B cell (primary cell): Measurements from ENCODE around the gene DOHH. TPM values are rescaled to one million over a fixed set of nuclear protein-coding genes. Genes with fewer than 3 reads are reported as not detected.

Experiments
- ATAC-seq: fragments of 200-7000 bp; cut with Tn5 transposase; one replicate; pipeline ENCODE4 v1.10.0; 2021; ENCODE audit warnings: low read depth, mild to moderate bottlenecking, moderate number of reproducible peaks, moderate library complexity
- CTCF ChIA-PET: fragments of 350-600 bp; sonication (Branson Sonifier 250); formaldehyde crosslinking; loops from one replicate; lab custom pipeline; 2021; ENCODE audit warnings: antibody characterized with exemption, inconsistent platforms; lab: Charles Lee
- POLR2A ChIA-PET: fragments of 350-600 bp; sonication (Branson Sonifier 250); formaldehyde crosslinking; loops from one replicate; lab custom pipeline; 2021; ENCODE audit warnings: antibody characterized with exemption; lab: Charles Lee
- DNase-seq: peaks from one replicate; pipeline ENCODE4 v3.0.0; 2013
- H2AFZ ChIP-seq: 2 replicates; pipeline ENCODE4 v1.6.1; 2012; ENCODE audit warnings: mild to moderate bottlenecking, low read depth, low read length; ENCODE audit not compliant: insufficient read depth, poor library complexity, severe bottlenecking
- H3K27ac ChIP-seq, 2 donors: 1 replicate in 1 of 2; 2 replicates in 1 of 2; pipeline ENCODE4 v1.5.1; 2012 to 2013; ENCODE audit warnings: low read length in 2 of 2, mild to moderate bottlenecking in 2 of 2, moderate library complexity in 1 of 2
- H3K27me3 ChIP-seq, 4 experiments: fragments of 200-600 bp in 1 of 4; sonication (generic) in 1 of 4; replicated peaks in 1 of 4; 1 replicate in 2 of 4; 2 replicates in 2 of 4; pipeline versions ENCODE4 v1.6.1 to v1.7.0; 2013 to 2016; ENCODE audit warnings: low read length in 3 of 4, mild to moderate bottlenecking in 2 of 4, mixed read lengths in 1 of 4, moderate library complexity in 1 of 4; ENCODE audit not compliant: insufficient read depth in 4 of 4, control insufficient read depth in 3 of 4; ENCODE audit errors: control extremely low read depth in 1 of 4
- H3K36me3 ChIP-seq, 2 experiments: replicated peaks in 1 of 2; 1 replicate in 1 of 2; 2 replicates in 1 of 2; pipeline versions ENCODE4 v1.6.1 to v1.7.1; 2013; ENCODE audit warnings: low read length in 1 of 2; ENCODE audit not compliant: insufficient read depth in 2 of 2, control insufficient read depth in 1 of 2; ENCODE audit errors: control extremely low read depth in 1 of 2, extremely low read depth in 1 of 2
- H3K4me1 ChIP-seq, 2 donors: fragments of 200-600 bp in 1 of 2; sonication (generic) in 1 of 2; 1 replicate in 1 of 2; 2 replicates in 1 of 2; pipeline versions ENCODE4 v1.5.1 to v1.6.1; 2013 to 2017; ENCODE audit warnings: low read length in 2 of 2; ENCODE audit not compliant: control insufficient read depth in 2 of 2, insufficient read depth in 2 of 2
- H3K4me2 ChIP-seq: replicated peaks from 2 replicates; pipeline ENCODE3; 2012; ENCODE audit warnings: mild to moderate bottlenecking, low read depth, low read length; ENCODE audit not compliant: poor library complexity, severe bottlenecking
- H3K4me3 ChIP-seq, 5 experiments: fragments of 200-600 bp in 1 of 5; sonication (generic) in 1 of 5; 1 replicate in 3 of 5; 2 replicates in 2 of 5; pipeline versions ENCODE4 v1.5.1 to v1.7.0; 2011 to 2016; ENCODE audit warnings: low read length in 4 of 5, mild to moderate bottlenecking in 4 of 5, low read depth in 2 of 5, control low read depth in 1 of 5, moderate library complexity in 1 of 5; ENCODE audit not compliant: insufficient read depth in 1 of 5; ENCODE audit errors: control extremely low read depth in 1 of 5, extremely low read depth in 1 of 5
- H3K79me2 ChIP-seq: fragments of 200-600 bp; sonication (generic); one replicate; pipeline ENCODE4 v1.6.0; 2016; ENCODE audit warnings: low read length; ENCODE audit not compliant: control insufficient read depth, insufficient read depth
- H3K9ac ChIP-seq: fragments of 200-600 bp; sonication (generic); 2 replicates; pipeline ENCODE4 v1.6.1; 2017; ENCODE audit warnings: mild to moderate bottlenecking, low read length, moderate library complexity
- H3K9me3 ChIP-seq, 3 donors: one replicate each; pipeline versions ENCODE4 v1.6.1 to v1.7.1; 2013; ENCODE audit warnings: low read length in 2 of 3; ENCODE audit not compliant: control insufficient read depth in 2 of 3, insufficient read depth in 1 of 3; ENCODE audit errors: control extremely low read depth in 1 of 3
- H4K20me1 ChIP-seq: 2 replicates; pipeline ENCODE4 v1.6.0; 2012; ENCODE audit warnings: mild to moderate bottlenecking, low read length; ENCODE audit not compliant: insufficient read depth, control insufficient read depth, poor library complexity, severe bottlenecking
- H3K27ac Mint-ChIP-seq: one replicate; pipeline ENCODE4 v1.8.0; 2021; ENCODE audit warnings: mixed read lengths
- H3K27me3 Mint-ChIP-seq: one replicate; pipeline ENCODE4 v1.8.0; 2021; ENCODE audit warnings: mixed read lengths
- H3K4me1 Mint-ChIP-seq: one replicate; pipeline ENCODE4 v1.8.0; 2021; ENCODE audit warnings: mixed read lengths
- H3K4me3 Mint-ChIP-seq: one replicate; pipeline ENCODE4 v1.8.0; 2021; ENCODE audit warnings: mixed read lengths
- H3K9me3 Mint-ChIP-seq: one replicate; pipeline ENCODE4 v1.8.0; 2022; ENCODE audit warnings: mixed read lengths; ENCODE audit not compliant: insufficient read depth
- CTCF ChIP-seq: fragments of 200-600 bp; IDR thresholded peaks from one replicate; pipeline ENCODE4 v1.8.0; 2022; ENCODE audit warnings: antibody characterized with exemption, mild to moderate bottlenecking
- EZH2 ChIP-seq: IDR thresholded peaks from 2 replicates; pipeline ENCODE4 v1.6.1; 2012; ENCODE audit warnings: borderline replicate concordance, low read depth, mild to moderate bottlenecking, moderate library complexity, low read length; ENCODE audit not compliant: insufficient read depth, poor library complexity, severe bottlenecking
- WGBS: methylation state at CpG from one replicate; pipeline ENCODE4 v1.1.5; 2013; ENCODE audit warnings: missing lambda C conversion rate; ENCODE audit not compliant: insufficient coverage; 5-methylcytosine and 5-hydroxymethylcytosine counted together
- intact Hi-C: fragments of 100-400 bp; cut with micrococcal nuclease; formaldehyde crosslinking; loops from one replicate; pipeline ENCODE4 v1.10.0; 2022
- polyA plus RNA-seq: library from polyadenylated mRNA; depleted of rRNA; stranded (reverse); fragments of >200 nt; gene quantifications from 2 replicates; pipeline ENCODE4 v1.2.3, GENCODE V29; 2012
- total RNA-seq, 2 donors: library from RNA; stranded (reverse); fragments of 120-200 nt in 1 of 2; gene quantifications; 1 replicate in 1 of 2; 2 replicates in 1 of 2; pipeline versions ENCODE4 v1.2.3 to v1.2.4, GENCODE V29; 2013 to 2022

The DOHH gene
- total and polyA plus RNA-seq, 2 donors (not counting 1 experiment from before 2014, with no cell fraction given) = 6.6 to 8.6 TPM

GRCh38 chr19:3544058-3544376, 43.5 kb upstream of the DOHH start:
- intact Hi-C loops = no loop called here
- TF ChIP-seq EZH2 = no peak
- TF ChIP-seq CTCF = no peak
- no peak overlapping the region for H3K9ac ChIP-seq
- CTCF ChIA-PET = interaction anchor here (1.2 to 3.6 kb wide), 5 partner anchors 10 to 79 kb away, joined by 3 to 37 read pairs (median 7); partner anchors contain the start of gene MFSD12
- no peaks in the 10 kb centered on the region for H3K9me3 Mint-ChIP-seq
- peaks cover 0 to 8% (median 0%) of the 10 kb centered on the region in 3 donors for H3K9me3 ChIP-seq
- H3K4me3 Mint-ChIP-seq = no peak overlapping the region
- no peaks in the 10 kb centered on the region for H3K27me3 Mint-ChIP-seq
- H3K4me2 ChIP-seq = no peak overlapping the region
- 95% methylated on average over 9 of the region's 9 CpGs for WGBS
- no peak overlapping the region for H3K27ac Mint-ChIP-seq
- peaks cover 7% of the 10 kb centered on the region for H3K79me2 ChIP-seq
- H2AFZ ChIP-seq = no peak overlapping the region
- peaks cover 49% of the 10 kb centered on the region for H4K20me1 ChIP-seq
- no peaks in the 10 kb centered on the region for H3K4me1 ChIP-seq
- no peak for DNase-seq
- peaks cover 0 to 35% of the 10 kb centered on the region in 2 experiments for H3K36me3 ChIP-seq
- no peak overlapping the region for H3K4me3 ChIP-seq
- POLR2A ChIA-PET = interaction anchor here (0.5 kb wide), 1 partner anchor 86 kb away, joined by 5 read pairs; no protein-coding TSS in a partner anchor
- H3K27ac ChIP-seq = no peak overlapping the region
- ATAC-seq = no peak
- H3K4me1 Mint-ChIP-seq = peaks cover 8% of the 10 kb centered on the region
- no peaks in the 10 kb centered on the region for H3K27me3 ChIP-seq

- Histone ChIP-seq H3K4me2 (no peak overlapping the region), H3K4me1 (no peaks in the 10 kb centered on the region), H3K9ac (no peak overlapping the region), H3K9me3 (peaks cover 0 to 8% (median 0%) of the 10 kb centered on the region in 3 donors), H4K20me1 (peaks cover 44% of the 10 kb centered on the region), H3K27ac (no peak overlapping the region), H3K27me3 (no peaks in the 10 kb centered on the region), H2AFZ (no peak overlapping the region), H3K36me3 (peaks cover 0 to 32% of the 10 kb centered on the region in 2 experiments), H3K4me3 (no peak overlapping the region), H3K79me2 (peaks cover 7% of the 10 kb centered on the region)
- 97% methylated on average over 45 of the region's 47 CpGs for WGBS
- H3K9me3 Mint-ChIP-seq = no peaks in the 10 kb centered on the region
- H3K4me1 Mint-ChIP-seq = peaks cover 8% of the 10 kb centered on the region
- intact Hi-C loops = no loop called here
- TF ChIP-seq CTCF = no peak
- no peak for TF ChIP-seq EZH2
- DNase-seq (no peak), ATAC-seq (no peak)
- no peak overlapping the region for H3K4me3 Mint-ChIP-seq
- no peak overlapping the region for H3K27ac Mint-ChIP-seq
- no peaks in the 10 kb centered on the region for H3K27me3 Mint-ChIP-seq
- CTCF ChIA-PET = interaction anchor here (1.4 to 1.9 kb wide), 2 partner anchors 33 to 80 kb away, joined by 3 to 7 read pairs; no protein-coding TSS in a partner anchor
- POLR2A ChIA-PET = interaction anchor here (0.5 kb wide), 1 partner anchor 86 kb away, joined by 5 read pairs; no protein-coding TSS in a partner anchor
Measured at GRCh38 chr19:3543150-3544057, 42.9 kb upstream of the DOHH start.
